ENCODE measurements around the gene ACKR2.

- TF ChIP-seq CTCF (IDR thresholded peaks at IDR 0.05) (no peak), ZFX (IDR thresholded peaks at IDR 0.05; ENCODE audit: borderline replicate concordance) (no peak)
These were observed 18.5 kb upstream of the ACKR2 start for GRCh38 chr3:42790714-42791229.
